ENCODE measurements around the gene UGT1A1.

GRCh38 chr2:233772583-233772982, 12.5 kb downstream of the UGT1A1 start:
- TF ChIP-seq CTCF (IDR thresholded peaks at IDR 0.05): no peak
- no peak for TF ChIP-seq ZFX (IDR thresholded peaks at IDR 0.05; ENCODE audit: borderline replicate concordance)
